ENCODE results near the gene KCNK1. TPM values are rescaled to one million over a fixed set of nuclear protein-coding genes. Genes with fewer than 3 reads are reported as not detected.
A peak's percentile ranks its signal among the peaks of the same experiment; 100 is the strongest.

KCNK1 gene
- total and polyA plus RNA-seq, 4 donors: 2.5 to 12.3 (median 4.5) TPM

DNA sequence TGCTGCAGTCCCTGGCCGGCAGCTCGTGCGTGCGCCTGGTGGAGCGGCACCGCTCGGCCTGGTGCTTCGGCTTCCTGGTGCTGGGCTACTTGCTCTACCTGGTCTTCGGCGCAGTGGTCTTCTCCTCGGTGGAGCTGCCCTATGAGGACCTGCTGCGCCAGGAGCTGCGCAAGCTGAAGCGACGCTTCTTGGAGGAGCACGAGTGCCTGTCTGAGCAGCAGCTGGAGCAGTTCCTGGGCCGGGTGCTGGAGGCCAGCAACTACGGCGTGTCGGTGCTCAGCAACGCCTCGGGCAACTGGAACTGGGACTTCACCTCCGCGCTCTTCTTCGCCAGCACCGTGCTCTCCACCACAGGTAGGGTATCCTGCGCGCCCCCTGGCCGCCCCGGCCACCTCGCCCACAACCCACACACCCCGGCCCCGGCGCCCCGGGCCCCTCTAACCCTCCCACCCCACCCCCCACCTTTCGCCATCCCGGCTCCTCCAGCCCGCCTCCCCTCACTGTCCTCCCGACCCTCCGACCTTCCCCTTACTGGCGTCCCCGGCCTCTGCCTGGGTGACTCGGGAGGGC is 352 bp downstream of the KCNK1 start:
- Histone ChIP-seq H3K27ac (ENCODE audit: low read depth in 1 of 2, low read length in 2 of 2) (peak overlapping the region in 1 of 2 donors; percentile 69), H3K9ac (ENCODE audit: low read depth in 1 of 2, low read length in 2 of 2) (peak overlapping the region; percentile 63 to 81)
- 2% methylated on average over 43 of the region's 43 CpGs for WGBS

GRCh38 chr1:233614743-233615521 is 1.0 kb downstream of the KCNK1 start:
- H3K4me1 ChIP-seq (ENCODE audit: control insufficient read depth in 4 of 4, insufficient read depth in 4 of 4, low read length in 3 of 4): peaks cover 0 to 15% (median 1%) of the 10 kb centered on the region in 4 donors
- H3K4me3 ChIP-seq (ENCODE audit: low read depth in 1 of 3, low read length in 3 of 3): peak overlapping the region; percentile 82 to 98 (median 93)
- WGBS: 10% methylated on average over 36 of the region's 36 CpGs
- TF ChIP-seq RXRA (IDR thresholded peaks at IDR 0.05) (peak; percentile 6 to 37), TAF1 (conservative IDR thresholded peaks at IDR 0.05) (no peak), YY1 (IDR thresholded peaks at IDR 0.05) (peak; percentile 40), HNF4A (conservative IDR thresholded peaks at IDR 0.05) (peak in 1 of 2 donors; percentile 19), RAD21 (IDR thresholded peaks at IDR 0.05) (peak; percentile 7 to 28), FOXA2 (IDR thresholded peaks at IDR 0.05) (no peak), JUND (IDR thresholded peaks at IDR 0.05) (no peak), REST (IDR thresholded peaks at IDR 0.05) (no peak), MAX (IDR thresholded peaks at IDR 0.05) (no peak), HNF4G (IDR thresholded peaks at IDR 0.05) (no peak), SP1 (IDR thresholded peaks at IDR 0.05) (no peak)
- no peaks in the 10 kb centered on the region for H3K36me3 ChIP-seq (ENCODE audit: control insufficient read depth in 4 of 4, insufficient read depth in 3 of 4, low read depth in 1 of 4, low read length in 3 of 4)
- peak overlapping the region in 1 of 2 donors; percentile 3 for H3K27ac ChIP-seq (ENCODE audit: low read depth in 1 of 2, low read length in 2 of 2)
- no peak for DNase-seq (ENCODE audit: low spot score)
- H3K27me3 ChIP-seq (ENCODE audit: control insufficient read depth in 4 of 4, insufficient read depth in 4 of 4, low read length in 3 of 4): no peaks in the 10 kb centered on the region
- no peaks in the 10 kb centered on the region for H3K9me3 ChIP-seq (ENCODE audit: control insufficient read depth in 4 of 4, low read length in 3 of 4)
- peak overlapping the region; percentile 63 to 81 for H3K9ac ChIP-seq (ENCODE audit: low read depth in 1 of 2, low read length in 2 of 2)

More for the DNA sequence above, 352 bp downstream of the KCNK1 start:
- H3K9me3 ChIP-seq (ENCODE audit: control insufficient read depth in 4 of 4, low read length in 3 of 4): no peaks in the 10 kb centered on the region
- no peaks in the 10 kb centered on the region for H3K27me3 ChIP-seq (ENCODE audit: control insufficient read depth in 4 of 4, insufficient read depth in 4 of 4, low read length in 3 of 4)
- peaks cover 0 to 15% (median 1%) of the 10 kb centered on the region in 4 donors for H3K4me1 ChIP-seq (ENCODE audit: control insufficient read depth in 4 of 4, insufficient read depth in 4 of 4, low read length in 3 of 4)
- DNase-seq (ENCODE audit: low spot score): peak; percentile 40
- peak overlapping the region; percentile 82 to 98 (median 93) for H3K4me3 ChIP-seq (ENCODE audit: low read depth in 1 of 3, low read length in 3 of 3)
- TF ChIP-seq MAX (IDR thresholded peaks at IDR 0.05) (no peak), HNF4A (conservative IDR thresholded peaks at IDR 0.05) (no peak), TAF1 (conservative IDR thresholded peaks at IDR 0.05) (no peak), JUND (IDR thresholded peaks at IDR 0.05) (no peak), REST (IDR thresholded peaks at IDR 0.05) (no peak), RAD21 (IDR thresholded peaks at IDR 0.05) (no peak)
- TF ChIP-seq, protein P1, sequence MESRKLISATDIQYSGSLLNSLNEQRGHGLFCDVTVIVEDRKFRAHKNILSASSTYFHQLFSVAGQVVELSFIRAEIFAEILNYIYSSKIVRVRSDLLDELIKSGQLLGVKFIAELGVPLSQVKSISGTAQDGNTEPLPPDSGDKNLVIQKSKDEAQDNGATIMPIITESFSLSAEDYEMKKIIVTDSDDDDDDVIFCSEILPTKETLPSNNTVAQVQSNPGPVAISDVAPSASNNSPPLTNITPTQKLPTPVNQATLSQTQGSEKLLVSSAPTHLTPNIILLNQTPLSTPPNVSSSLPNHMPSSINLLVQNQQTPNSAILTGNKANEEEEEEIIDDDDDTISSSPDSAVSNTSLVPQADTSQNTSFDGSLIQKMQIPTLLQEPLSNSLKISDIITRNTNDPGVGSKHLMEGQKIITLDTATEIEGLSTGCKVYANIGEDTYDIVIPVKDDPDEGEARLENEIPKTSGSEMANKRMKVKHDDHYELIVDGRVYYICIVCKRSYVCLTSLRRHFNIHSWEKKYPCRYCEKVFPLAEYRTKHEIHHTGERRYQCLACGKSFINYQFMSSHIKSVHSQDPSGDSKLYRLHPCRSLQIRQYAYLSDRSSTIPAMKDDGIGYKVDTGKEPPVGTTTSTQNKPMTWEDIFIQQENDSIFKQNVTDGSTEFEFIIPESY (IDR thresholded peaks at IDR 0.05): no peak
- H3K36me3 ChIP-seq (ENCODE audit: control insufficient read depth in 4 of 4, insufficient read depth in 3 of 4, low read depth in 1 of 4, low read length in 3 of 4): no peaks in the 10 kb centered on the region

Measured in liver (tissue), 9 donors.